Cortex of kidney (tissue), 1 donor: ENCODE data around the gene FGA.

Source experiments
- DNase-seq: peaks from one replicate; lab custom pipeline; 2025; lab: John Stamatoyannopoulos, UW

FGA gene

DNA sequence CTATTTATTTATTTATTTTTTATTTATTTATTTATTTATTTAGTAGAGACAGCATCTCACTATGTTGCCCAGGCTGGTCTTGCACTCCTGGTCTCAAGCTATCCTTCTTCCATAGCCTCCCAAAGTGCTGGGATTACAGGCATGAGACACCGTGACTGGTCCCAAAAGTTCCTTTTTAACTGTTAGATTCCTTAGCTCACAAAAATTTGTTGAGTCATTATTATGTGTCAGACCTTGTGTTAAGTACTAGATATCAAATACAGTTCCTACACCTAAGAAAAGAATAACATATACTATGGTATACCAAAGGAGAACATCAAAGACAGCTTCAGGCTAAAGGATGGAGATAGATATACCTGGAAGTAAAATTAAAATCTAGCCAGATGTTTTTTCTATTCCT, 11.6 kb downstream of the FGA start:
- no peak for DNase-seq

DNA sequence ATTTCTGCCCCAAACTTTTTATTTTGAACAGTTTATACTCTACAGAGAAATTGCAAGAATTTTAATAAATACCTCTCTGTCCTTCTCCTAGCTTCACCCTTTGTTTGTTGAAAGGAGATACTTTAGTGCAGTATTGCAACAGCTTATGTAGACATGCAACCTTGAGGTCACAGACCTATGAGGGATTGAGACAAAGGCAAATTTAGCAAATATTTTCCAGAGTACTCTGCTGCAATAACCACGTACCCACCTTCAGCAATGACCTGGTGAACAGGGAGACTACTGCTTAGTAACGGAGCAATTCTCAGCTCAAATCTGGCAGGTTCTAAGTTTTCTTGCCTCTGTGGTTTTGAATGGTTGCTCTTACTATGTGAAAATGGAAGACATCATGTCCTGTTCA, 13.2 kb downstream of the FGA start:
- no peak for DNase-seq

- DNase-seq: no peak
Measured at GRCh38 chr4:154574311-154574710, 16.2 kb downstream of the FGA start.

DNA sequence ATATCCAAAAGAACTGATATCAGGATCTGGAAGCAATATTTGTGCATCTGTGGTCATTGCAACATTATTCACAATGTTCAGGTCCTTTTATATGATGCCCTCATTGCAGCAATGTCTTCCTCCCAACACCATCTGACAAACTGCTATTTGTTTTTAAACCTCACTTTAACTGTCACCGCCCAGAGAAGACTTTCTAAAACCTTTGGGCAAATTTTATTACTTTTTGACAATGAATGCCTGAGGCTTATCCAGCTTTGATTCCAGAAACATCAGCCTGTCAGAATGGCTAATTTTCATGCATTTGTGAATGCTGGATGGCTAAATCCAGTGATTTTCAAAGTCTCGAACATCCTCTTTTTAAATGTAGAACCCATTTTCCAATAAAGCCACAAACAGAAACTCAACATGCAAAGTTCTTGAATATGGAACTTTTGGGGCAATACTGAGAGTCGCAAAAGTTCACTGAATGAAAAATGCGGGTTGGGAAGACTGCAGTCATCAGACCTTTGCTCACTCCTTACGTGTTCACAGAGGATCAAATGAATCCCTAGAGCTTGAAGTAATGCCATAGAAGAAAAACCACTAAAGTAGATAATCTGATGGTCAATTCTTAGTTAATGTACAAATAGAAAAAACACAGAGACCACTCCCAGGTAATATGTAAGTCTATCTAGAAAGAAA, 17.2 kb downstream of the FGA start:
- DNase-seq: no peak

DNA sequence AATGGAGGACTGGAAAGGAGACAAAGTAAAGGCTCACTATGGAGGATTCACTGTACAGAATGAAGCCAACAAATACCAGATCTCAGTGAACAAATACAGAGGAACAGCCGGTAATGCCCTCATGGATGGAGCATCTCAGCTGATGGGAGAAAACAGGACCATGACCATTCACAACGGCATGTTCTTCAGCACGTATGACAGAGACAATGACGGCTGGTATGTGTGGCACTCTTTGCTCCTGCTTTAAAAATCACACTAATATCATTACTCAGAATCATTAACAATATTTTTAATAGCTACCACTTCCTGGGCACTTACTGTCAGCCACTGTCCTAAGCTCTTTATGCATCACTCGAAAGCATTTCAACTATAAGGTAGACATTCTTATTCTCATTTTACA, 21.0 kb downstream of the FGA start:
- no peak for DNase-seq

- no peak for DNase-seq
Measured at GRCh38 chr4:154569028-154569427, 21.5 kb downstream of the FGA start.

- no peak for DNase-seq
Measured at GRCh38 chr4:154566639-154567204, 23.8 kb downstream of the FGA start.

- DNase-seq: no peak
Measured at GRCh38 chr4:154565704-154566103, 24.8 kb downstream of the FGA start.

DNA sequence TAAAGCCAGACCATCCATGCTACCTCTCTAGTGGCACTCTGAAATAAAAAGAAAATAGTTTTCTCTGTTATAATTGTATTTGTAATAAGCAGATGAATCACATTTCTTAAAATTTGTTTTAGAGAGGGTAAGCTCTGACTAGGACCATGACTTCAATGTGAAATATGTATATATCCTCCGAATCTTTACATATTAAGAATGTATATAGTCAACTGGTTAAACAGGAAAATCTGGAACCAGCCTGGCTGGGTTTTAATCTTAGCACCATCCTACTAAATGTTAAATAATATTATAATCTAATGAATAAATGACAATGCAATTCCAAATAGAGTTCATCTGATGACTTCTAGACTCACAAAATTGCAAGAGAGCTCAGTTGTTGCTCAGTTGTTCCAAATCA, 26.2 kb downstream of the FGA start:
- no peak for DNase-seq

- no peak for DNase-seq
Measured at GRCh38 chr4:154562697-154563254, 27.8 kb downstream of the FGA start, which contains the start of gene FGB. Gene FGB, plus strand, starts transcription at chr4:154563011. Its CDS starts 8 bp downstream, at chr4:154563019.

- no peak for DNase-seq
Measured at GRCh38 chr4:154560824-154561231, 29.7 kb downstream of the FGA start.

GRCh38 chr4:154560419-154560801, 30.1 kb downstream of the FGA start:
- no peak for DNase-seq

DNA sequence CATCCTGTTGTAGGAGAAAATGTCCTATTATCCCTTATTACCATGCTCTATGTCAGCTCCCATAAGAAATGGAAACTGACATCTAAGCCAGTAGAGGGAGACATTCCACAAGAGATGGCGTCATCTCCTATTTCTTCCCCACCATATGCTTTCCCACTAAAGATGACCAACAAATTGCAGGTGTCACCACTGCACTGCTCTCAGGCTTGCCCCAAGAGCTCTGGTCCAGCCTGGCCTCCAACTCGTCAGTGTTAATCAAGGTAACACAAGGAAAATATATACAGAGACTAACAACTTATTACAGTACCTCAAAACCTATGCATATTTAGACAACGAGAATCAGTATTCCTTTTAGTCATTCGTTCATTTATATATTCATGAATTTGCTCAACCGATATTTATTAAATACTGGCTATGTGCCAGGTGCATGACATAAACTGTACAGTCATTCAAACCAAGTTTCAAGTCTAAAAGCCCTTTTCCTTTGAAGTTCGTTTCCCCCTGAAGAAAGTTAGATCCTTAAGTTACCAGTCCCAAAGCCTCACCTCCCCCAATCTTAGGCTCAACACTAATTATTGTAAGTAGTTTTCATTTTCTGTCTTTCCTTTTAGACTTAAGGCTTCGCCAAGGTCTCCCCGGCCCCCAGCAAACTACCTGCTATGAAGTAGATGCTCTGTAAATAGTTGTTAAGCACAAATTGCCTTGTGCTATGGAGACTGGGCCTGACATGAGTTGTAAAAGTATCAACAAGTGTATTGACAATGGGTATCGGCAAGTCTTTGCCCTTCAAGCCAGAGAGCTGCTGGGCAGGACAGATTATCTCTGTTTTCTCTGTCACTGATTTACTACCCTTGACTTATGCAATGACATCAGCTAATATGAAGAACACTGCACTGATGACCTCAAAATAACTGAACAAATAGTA, 30.8 kb downstream of the FGA start:
- DNase-seq: no peak

DNA sequence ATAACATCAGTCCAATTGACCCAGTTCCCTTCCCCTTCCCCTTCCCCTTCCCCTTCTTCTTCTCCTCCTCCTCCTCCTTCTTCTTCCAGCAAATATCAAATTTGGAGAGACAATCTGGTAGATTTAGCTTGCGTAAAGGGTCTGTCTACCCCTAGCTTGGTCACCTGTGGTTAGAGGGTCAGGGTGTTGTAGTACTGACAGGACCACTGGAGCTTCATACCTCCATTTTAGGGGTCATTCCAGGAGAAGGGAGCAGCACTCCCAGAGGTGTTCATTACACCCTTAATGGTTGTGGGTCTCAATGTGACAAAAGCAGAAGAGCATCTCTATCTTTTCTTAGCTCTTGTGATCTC, 31.4 kb downstream of the FGA start:
- DNase-seq: no peak

- no peak for DNase-seq
Measured at GRCh38 chr4:154551872-154552686, 38.5 kb downstream of the FGA start.

- DNase-seq: peak; percentile 15
Measured at GRCh38 chr4:154549894-154550790, 40.4 kb downstream of the FGA start, which contains the start of gene PLRG1. Gene PLRG1, minus strand, starts transcription at chr4:154550400. Its CDS starts 92 bp downstream, at chr4:154550308.

- no peak for DNase-seq
Measured at GRCh38 chr4:154545689-154546088, 44.9 kb downstream of the FGA start.

DNA sequence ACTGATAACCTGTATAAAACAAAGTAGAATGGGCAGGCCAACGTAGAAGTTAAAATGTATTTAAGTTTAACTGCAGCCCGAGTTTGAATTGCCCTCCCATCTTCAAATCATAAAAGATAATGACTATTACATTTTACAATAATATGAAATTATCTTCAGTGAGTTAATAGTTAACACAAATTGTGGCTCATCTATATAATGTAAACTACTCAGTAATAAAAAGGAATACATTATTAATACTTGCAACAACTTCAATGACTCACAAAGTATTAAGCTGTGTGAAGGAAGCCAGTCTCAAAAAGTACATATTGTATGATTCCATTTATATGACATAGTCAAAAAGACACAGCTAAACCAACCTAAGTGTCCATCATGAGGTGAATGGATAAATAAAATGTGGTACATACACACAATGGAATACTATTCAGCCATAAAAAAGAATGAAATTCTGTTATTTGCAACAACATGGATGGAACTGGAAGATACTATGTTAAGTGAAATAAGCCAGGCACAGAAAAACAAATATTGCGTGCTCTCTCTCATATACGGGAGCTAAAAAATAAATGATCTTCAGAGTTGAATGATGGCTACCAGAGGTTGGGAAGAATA, 48.2 kb downstream of the FGA start:
- DNase-seq: no peak
